ENCODE results near the gene ZBTB48.
"Not testable (repeated sequence)": the region's sequence is repeated elsewhere in the genome, so short reads cannot be mapped to it uniquely, and the experiment has no call there.

Gene ZBTB48

DNA sequence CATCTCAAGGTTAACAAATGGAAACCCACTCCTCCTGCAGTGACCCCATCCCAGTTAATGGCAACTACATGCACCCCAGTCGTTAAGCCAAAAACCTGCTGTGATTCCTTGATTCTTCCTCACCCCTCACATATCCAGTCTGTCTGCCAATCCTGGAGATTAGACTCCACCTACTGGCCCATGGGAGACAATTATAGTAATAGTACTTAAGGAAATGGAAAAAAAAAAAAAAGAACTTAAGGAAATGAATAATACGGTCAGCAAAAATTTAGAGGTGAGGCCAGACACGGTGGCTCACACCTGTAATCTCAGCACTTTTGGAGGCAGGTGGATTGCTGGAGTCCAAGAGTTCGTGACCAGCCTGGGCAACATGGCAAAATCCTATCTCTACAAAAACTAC lies 32.5 kb upstream of the ZBTB48 start:
- Histone ChIP-seq H3K27me3 (ENCODE audit: insufficient read depth, low read length) (no peaks in the 10 kb centered on the region), H3K27ac (ENCODE audit: low read depth, low read length) (no peak overlapping the region), H3K36me3 (ENCODE audit: insufficient read depth, low read length) (peaks cover 83% of the 10 kb centered on the region), H3K4me1 (ENCODE audit: insufficient read depth, low read length) (no peaks in the 10 kb centered on the region), H3K9ac (ENCODE audit: low read depth, low read length) (no peak overlapping the region), H3K4me3 (ENCODE audit: low read length) (no peak overlapping the region), H3K9me3 (ENCODE audit: insufficient read depth, low read depth, low read length) (no peaks in the 10 kb centered on the region)
- 93% methylated on average over 4 of the region's 4 CpGs for WGBS

DNA sequence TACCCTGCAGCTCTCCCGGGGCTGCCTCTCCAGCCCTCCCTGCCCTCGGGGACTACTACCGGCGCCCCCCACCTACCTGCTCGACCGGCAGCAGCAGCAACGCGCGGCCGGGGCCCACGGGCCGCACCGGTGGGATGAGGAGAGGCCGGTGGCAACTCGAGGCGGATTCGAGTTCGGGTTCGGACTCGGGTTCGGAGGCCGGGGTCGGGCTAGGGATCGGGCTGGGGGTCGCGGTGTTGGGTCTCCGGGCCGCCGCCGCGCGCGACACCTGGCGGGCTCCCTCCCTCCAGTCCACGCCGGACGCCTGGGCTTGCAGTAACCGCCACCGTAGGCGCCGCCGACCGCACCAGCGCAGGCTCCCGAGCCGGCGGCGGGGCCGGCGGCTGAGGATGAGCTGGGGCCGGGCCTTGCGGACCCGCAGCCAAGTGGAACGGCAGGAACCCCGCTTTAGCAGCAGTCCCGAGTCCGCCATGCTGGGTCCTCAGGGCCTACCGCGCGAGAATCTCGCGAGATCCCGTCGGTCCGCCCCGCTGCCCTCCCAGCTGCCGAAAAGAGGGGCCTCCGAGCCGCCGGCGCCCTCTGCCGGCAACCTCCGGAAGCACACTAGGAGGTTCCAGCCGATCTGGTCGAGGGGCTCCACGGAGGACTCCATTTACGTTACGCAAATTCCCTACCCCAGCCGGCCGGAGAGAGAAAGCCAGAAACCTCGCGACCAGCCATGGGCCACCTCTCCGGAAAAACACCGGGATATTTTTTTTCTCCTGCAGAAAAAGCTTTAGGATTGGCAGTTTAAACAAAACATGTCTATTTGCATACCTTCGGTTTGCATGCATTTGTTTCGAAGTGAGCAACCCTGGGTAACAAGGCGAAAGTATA lies 25.5 kb upstream of the ZBTB48 start, which contains the start of gene NOL9:
NOL9 (minus strand) TSS at position 483 of the 876 bp plus-strand sequence; CDS start at position 472, 11 bp downstream.
- 4% methylated on average over 87 of the region's 87 CpGs for WGBS
- Histone ChIP-seq H3K4me1 (ENCODE audit: insufficient read depth, low read length) (peaks cover 4% of the 10 kb centered on the region), H3K27me3 (ENCODE audit: insufficient read depth, low read length) (no peaks in the 10 kb centered on the region), H3K9ac (ENCODE audit: low read depth, low read length) (peak within 1 kb of the TSS; percentile 98), H3K36me3 (ENCODE audit: insufficient read depth, low read length) (peaks cover 19% of the 10 kb centered on the region), H3K9me3 (ENCODE audit: insufficient read depth, low read depth, low read length) (no peaks in the 10 kb centered on the region), H3K27ac (ENCODE audit: low read depth, low read length) (peak within 1 kb of the TSS; percentile 76), H3K4me3 (ENCODE audit: low read length) (peak within 1 kb of the TSS; percentile 98)

DNA sequence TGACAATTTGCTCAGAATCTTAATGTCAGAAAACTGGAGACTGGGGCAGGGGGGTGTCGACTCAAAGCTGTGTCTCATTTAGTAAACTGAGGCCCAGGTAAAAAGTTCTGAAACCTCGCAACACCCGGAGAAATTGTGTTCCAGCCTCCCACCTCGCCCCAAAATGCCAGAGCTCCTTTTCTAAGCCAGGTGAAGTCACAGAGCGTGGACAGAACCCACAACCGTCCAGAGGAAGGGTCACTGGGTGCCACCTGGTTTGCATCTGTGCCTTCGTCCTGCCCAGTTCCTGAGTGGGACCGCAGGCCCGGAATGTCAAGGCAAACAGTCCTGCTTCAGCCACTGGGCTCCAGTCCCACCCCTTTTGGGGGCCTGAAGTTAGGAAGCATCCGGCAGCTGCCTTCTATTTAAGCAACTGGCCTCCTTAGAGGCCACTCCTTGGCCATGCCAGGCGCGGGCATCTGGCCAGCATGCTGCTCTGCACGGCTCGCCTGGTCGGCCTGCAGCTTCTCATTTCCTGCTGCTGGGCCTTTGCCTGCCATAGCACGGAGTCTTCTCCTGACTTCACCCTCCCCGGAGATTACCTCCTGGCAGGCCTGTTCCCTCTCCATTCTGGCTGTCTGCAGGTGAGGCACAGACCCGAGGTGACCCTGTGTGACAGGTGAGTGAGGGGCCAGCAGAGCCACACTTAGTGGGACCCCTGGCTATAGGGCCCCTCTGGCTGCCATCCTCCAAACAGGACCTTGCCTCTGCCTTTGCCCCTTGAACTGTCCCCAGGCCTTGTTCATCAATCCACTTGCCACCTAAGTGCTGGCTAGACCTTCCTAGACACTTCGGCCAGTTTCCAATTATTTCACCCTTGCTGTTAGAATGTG lies 24.7 kb upstream of the ZBTB48 start, which contains the start of gene TAS1R1:
TAS1R1 (plus strand) TSS at position 401 of the 872 bp plus-strand sequence; CDS start at position 468, 67 bp downstream.
- H3K4me1 ChIP-seq (ENCODE audit: insufficient read depth, low read length) = peaks cover 4% of the 10 kb centered on the region
- H3K9me3 ChIP-seq (ENCODE audit: insufficient read depth, low read depth, low read length) = no peaks in the 10 kb centered on the region
- peaks cover 12% of the 10 kb centered on the region for H3K36me3 ChIP-seq (ENCODE audit: insufficient read depth, low read length)
- no peaks in the 10 kb centered on the region for H3K27me3 ChIP-seq (ENCODE audit: insufficient read depth, low read length)
- 92% methylated on average over 19 of the region's 19 CpGs for WGBS
- H3K4me3 ChIP-seq (ENCODE audit: low read length) = peak within 1 kb of the TSS; percentile 98
- H3K9ac ChIP-seq (ENCODE audit: low read depth, low read length) = peak within 1 kb of the TSS; percentile 98
- peak within 1 kb of the TSS; percentile 76 for H3K27ac ChIP-seq (ENCODE audit: low read depth, low read length)

DNA sequence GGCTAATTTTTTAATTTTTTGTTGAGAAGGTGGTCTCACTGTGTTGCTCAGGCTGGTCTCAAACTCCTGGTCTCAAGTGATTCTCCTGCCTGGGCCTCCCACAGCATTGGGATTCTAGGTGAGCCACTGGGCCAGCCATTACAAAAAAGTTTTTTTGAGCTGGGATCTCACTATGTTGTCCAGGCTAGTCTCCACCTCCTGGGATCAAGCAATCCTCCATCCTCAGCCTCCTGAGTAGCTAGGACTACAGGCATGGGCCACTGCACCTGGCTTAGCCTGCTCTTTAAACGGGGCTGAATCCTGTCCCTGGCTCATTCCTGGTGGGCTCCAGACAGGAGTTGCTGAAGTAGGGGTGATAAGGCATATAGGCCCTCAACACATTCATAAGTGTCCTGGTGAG lies 22.2 kb upstream of the ZBTB48 start:
- WGBS = 90% methylated on average over 1 of the region's 1 CpG
- Histone ChIP-seq H3K9me3 (ENCODE audit: insufficient read depth, low read depth, low read length) (no peaks in the 10 kb centered on the region), H3K36me3 (ENCODE audit: insufficient read depth, low read length) (no peaks in the 10 kb centered on the region), H3K27ac (ENCODE audit: low read depth, low read length) (no peak overlapping the region), H3K27me3 (ENCODE audit: insufficient read depth, low read length) (no peaks in the 10 kb centered on the region), H3K9ac (ENCODE audit: low read depth, low read length) (no peak overlapping the region), H3K4me1 (ENCODE audit: insufficient read depth, low read length) (peaks cover 4% of the 10 kb centered on the region), H3K4me3 (ENCODE audit: low read length) (no peak overlapping the region)

DNA sequence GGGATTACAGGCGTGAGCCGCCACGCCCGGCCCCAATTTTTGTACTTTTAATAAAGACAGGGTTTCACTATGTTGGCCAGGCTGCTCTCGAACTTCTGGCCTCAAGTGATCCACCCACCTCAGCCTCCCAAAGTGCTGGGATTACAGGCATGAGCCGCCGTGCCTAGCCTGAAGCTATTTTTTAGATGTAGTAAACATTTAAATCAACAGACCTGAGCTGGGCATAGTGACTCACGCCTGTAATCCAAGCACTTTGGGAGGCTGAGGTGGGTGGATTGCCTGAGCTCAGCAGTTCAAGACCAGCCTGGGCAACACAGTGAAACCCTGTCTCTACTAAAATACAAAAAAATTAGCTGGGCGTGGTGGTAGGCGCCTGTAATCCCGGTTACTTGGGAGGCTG lies 20.6 kb upstream of the ZBTB48 start:
- H3K9me3 ChIP-seq (ENCODE audit: insufficient read depth, low read depth, low read length); H3K27me3 ChIP-seq (ENCODE audit: insufficient read depth, low read length); H3K4me3 ChIP-seq (ENCODE audit: low read length); H3K36me3 ChIP-seq (ENCODE audit: insufficient read depth, low read length); H3K27ac ChIP-seq (ENCODE audit: low read depth, low read length); H3K4me1 ChIP-seq (ENCODE audit: insufficient read depth, low read length); H3K9ac ChIP-seq (ENCODE audit: low read depth, low read length): not testable (repeated sequence)
- 95% methylated on average over 9 of the region's 11 CpGs for WGBS

DNA sequence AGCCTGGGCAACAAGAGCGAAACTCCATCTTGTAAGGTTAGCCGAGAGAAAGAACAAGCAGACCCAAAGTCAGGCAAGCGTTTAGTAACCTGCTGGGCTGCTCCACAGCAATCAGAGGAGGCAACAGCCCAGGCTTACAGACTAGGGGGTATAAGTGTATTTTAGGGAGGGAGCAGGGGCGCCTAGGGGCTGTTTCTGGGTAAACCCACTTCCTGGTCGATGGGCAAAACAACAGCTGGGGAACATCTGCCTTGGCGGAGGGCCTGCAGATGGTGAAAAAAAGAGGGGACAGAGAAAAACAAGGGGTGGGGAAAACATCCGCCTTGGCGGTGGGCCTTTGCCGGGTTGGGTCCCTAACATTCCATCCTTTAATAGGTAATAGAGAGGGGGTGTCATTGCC lies 19.5 kb upstream of the ZBTB48 start:
- Histone ChIP-seq H3K27ac (ENCODE audit: low read depth, low read length) (no peak overlapping the region), H3K9ac (ENCODE audit: low read depth, low read length) (no peak overlapping the region), H3K27me3 (ENCODE audit: insufficient read depth, low read length) (peaks cover 18% of the 10 kb centered on the region), H3K9me3 (ENCODE audit: insufficient read depth, low read depth, low read length) (no peaks in the 10 kb centered on the region), H3K4me3 (ENCODE audit: low read length) (no peak overlapping the region), H3K36me3 (ENCODE audit: insufficient read depth, low read length) (no peaks in the 10 kb centered on the region), H3K4me1 (ENCODE audit: insufficient read depth, low read length) (no peaks in the 10 kb centered on the region)
- 82% methylated on average over 9 of the region's 9 CpGs for WGBS

DNA sequence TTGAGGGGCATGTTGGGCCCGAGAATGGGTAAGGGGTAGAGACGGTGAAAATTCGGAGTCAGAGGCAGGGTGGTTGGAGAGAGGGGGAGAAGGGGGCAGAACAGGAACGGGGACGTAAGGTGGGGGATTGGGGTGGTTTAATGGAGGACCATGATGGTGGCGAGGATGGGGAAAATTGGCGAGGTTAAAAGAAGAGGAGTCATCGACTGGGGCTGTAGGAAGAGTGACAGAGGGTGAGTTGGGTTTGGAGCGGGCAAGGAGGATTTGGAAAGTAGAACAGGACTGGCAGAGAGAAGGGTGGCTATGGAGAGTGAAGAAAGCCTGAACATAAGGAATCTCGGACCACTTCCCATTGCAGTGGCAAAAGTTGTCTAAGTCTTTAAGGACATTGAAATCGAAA lies 10.8 kb upstream of the ZBTB48 start:
- no peaks in the 10 kb centered on the region for H3K9me3 ChIP-seq (ENCODE audit: insufficient read depth, low read depth, low read length)
- no peak overlapping the region for H3K27ac ChIP-seq (ENCODE audit: low read depth, low read length)
- 93% methylated on average over 11 of the region's 11 CpGs for WGBS
- no peaks in the 10 kb centered on the region for H3K36me3 ChIP-seq (ENCODE audit: insufficient read depth, low read length)
- H3K4me3 ChIP-seq (ENCODE audit: low read length) = no peak overlapping the region
- H3K4me1 ChIP-seq (ENCODE audit: insufficient read depth, low read length) = no peaks in the 10 kb centered on the region
- peaks cover 23% of the 10 kb centered on the region for H3K27me3 ChIP-seq (ENCODE audit: insufficient read depth, low read length)
- no peak overlapping the region for H3K9ac ChIP-seq (ENCODE audit: low read depth, low read length)

DNA sequence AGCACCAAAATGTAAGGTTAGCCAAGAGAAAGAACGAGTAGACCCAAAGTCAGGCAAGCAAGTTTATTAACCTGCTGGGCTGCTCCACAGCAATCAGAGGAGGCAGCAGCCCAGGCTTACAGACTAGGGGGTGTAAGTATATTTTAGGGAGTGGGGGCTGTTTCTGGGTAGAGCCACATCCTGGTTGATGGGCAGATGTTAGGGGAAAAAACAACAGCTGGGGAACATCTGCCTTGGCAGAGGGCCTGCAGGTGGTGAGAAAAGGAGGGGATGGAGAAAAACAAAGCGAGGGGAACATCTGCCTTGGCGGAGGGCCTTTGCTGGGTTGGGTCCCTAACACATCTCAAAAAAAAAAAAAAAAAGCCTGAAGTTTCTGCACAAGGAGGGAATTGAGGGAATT lies 9.7 kb upstream of the ZBTB48 start:
- no peaks in the 10 kb centered on the region for H3K4me1 ChIP-seq (ENCODE audit: insufficient read depth, low read length)
- H3K36me3 ChIP-seq (ENCODE audit: insufficient read depth, low read length) = no peaks in the 10 kb centered on the region
- no peak overlapping the region for H3K4me3 ChIP-seq (ENCODE audit: low read length)
- H3K27me3 ChIP-seq (ENCODE audit: insufficient read depth, low read length) = peaks cover 17% of the 10 kb centered on the region
- no peak overlapping the region for H3K27ac ChIP-seq (ENCODE audit: low read depth, low read length)
- H3K9me3 ChIP-seq (ENCODE audit: insufficient read depth, low read depth, low read length) = no peaks in the 10 kb centered on the region
- H3K9ac ChIP-seq (ENCODE audit: low read depth, low read length) = no peak overlapping the region
- WGBS = 75% methylated on average over 3 of the region's 3 CpGs

DNA sequence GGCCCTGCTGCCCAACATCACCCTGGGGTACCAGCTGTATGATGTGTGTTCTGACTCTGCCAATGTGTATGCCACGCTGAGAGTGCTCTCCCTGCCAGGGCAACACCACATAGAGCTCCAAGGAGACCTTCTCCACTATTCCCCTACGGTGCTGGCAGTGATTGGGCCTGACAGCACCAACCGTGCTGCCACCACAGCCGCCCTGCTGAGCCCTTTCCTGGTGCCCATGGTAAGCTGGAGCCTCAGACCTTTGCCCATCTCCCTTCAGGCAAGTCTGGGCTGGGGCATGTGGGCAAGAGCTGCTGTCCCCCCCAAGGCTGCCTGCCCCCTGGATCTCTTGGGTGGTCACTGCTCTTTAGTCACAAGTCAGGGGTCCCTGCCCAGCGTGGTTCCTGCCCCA lies 8.8 kb upstream of the ZBTB48 start:
- no peaks in the 10 kb centered on the region for H3K36me3 ChIP-seq (ENCODE audit: insufficient read depth, low read length)
- 74% methylated on average over 5 of the region's 5 CpGs for WGBS
- peaks cover 11% of the 10 kb centered on the region for H3K27me3 ChIP-seq (ENCODE audit: insufficient read depth, low read length)
- H3K27ac ChIP-seq (ENCODE audit: low read depth, low read length) = no peak overlapping the region
- no peaks in the 10 kb centered on the region for H3K4me1 ChIP-seq (ENCODE audit: insufficient read depth, low read length)
- H3K4me3 ChIP-seq (ENCODE audit: low read length) = no peak overlapping the region
- H3K9me3 ChIP-seq (ENCODE audit: insufficient read depth, low read depth, low read length) = no peaks in the 10 kb centered on the region
- no peak overlapping the region for H3K9ac ChIP-seq (ENCODE audit: low read depth, low read length)

DNA sequence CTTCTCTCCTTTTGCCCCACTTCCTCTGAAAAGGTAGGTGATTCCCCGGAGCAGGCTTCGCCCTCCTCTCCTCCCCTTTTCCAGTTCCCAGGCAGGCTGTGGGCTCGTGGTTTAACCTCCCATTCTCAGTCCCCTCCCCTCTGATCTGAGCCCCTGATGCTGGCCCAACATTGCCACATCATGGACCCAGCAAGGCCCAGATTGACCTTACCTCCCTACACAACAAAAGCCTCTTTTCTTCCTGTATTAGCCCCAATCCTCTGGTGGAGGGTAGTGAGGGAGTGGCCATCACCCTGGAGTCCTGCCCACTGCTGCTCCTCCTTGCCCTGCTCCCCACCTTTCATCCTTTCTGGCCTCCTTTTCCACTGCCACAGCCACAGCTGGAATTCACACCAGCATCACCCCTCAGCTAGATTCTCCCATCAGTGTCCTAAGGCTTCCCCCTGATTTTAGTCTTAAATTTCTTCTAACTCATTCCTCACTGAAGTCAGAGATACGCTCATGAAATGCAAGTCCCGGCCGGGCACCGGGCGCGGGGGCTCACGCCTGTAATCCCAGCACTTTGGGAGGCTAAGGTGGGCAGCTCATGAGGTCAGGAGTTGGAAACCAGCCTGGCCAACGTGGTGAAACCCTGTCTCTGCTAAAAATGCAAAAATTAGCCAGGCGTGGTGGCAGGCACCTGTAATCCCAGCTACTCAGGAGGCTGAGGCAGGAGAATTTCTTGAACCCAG lies 7.0 kb upstream of the ZBTB48 start:
- Histone ChIP-seq H3K36me3 (ENCODE audit: insufficient read depth, low read length) (no peaks in the 10 kb centered on the region), H3K27me3 (ENCODE audit: insufficient read depth, low read length) (peaks cover 8% of the 10 kb centered on the region), H3K4me1 (ENCODE audit: insufficient read depth, low read length) (no peaks in the 10 kb centered on the region), H3K27ac (ENCODE audit: low read depth, low read length) (no peak overlapping the region), H3K9ac (ENCODE audit: low read depth, low read length) (no peak overlapping the region), H3K4me3 (ENCODE audit: low read length) (no peak overlapping the region), H3K9me3 (ENCODE audit: insufficient read depth, low read depth, low read length) (no peaks in the 10 kb centered on the region)
- WGBS = 81% methylated on average over 12 of the region's 12 CpGs

Measured in HUES64 (cell line).